DOHH2 (cell line): ENCODE measurements around the gene ABCG8.

ENCODE experiments used
- H3F3A ChIP-seq: fragments of 200-600 bp; sonication (generic), shearing (Covaris generic); 2 replicates; pipeline ENCODE4 v1.6.0; 2016; ENCODE audit warnings: antibody characterized with exemption, mild to moderate bottlenecking; ENCODE audit not compliant: control insufficient read depth, insufficient read depth
- H3K27ac ChIP-seq: fragments of 200-600 bp; sonication (generic); 2 replicates; pipeline ENCODE4 v1.5.1; 2014; ENCODE audit warnings: low read depth, mild to moderate bottlenecking, low read length, moderate library complexity
- H3K27me3 ChIP-seq: fragments of 200-600 bp; sonication (generic); 2 replicates; pipeline ENCODE4 v1.6.1; 2014; ENCODE audit warnings: mild to moderate bottlenecking, low read length, mixed read lengths; ENCODE audit not compliant: control insufficient read depth
- H3K36me3 ChIP-seq: fragments of 200-600 bp; sonication (generic); 2 replicates; pipeline ENCODE4 v1.6.1; 2014; ENCODE audit warnings: mild to moderate bottlenecking, low read length, moderate library complexity, mixed read lengths; ENCODE audit not compliant: control insufficient read depth
- H3K4me1 ChIP-seq: fragments of 200-600 bp; sonication (generic); 2 replicates; pipeline ENCODE4 v1.6.1; 2014; ENCODE audit warnings: mild to moderate bottlenecking, low read length, mixed read lengths; ENCODE audit not compliant: control insufficient read depth
- H3K4me2 ChIP-seq: fragments of 200-600 bp; sonication (generic); 2 replicates; pipeline ENCODE4 v1.6.0; 2014; ENCODE audit warnings: mild to moderate bottlenecking, low read length, moderate library complexity
- H3K4me3 ChIP-seq: fragments of 200-600 bp; sonication (generic); 2 replicates; pipeline ENCODE4 v1.5.1; 2014; ENCODE audit warnings: mild to moderate bottlenecking, low read length, mixed read lengths
- H3K79me2 ChIP-seq: fragments of 200-600 bp; sonication (generic); 2 replicates; pipeline ENCODE4 v1.6.1; 2014; ENCODE audit warnings: mild to moderate bottlenecking, low read length, mixed read lengths; ENCODE audit not compliant: control insufficient read depth
- H3K9me2 ChIP-seq: fragments of 200-600 bp; sonication (generic); replicated peaks from 2 replicates; pipeline ENCODE4 v1.6.1; 2014; ENCODE audit warnings: mild to moderate bottlenecking, low read length, mixed read lengths; ENCODE audit not compliant: control insufficient read depth
- H3K9me3 ChIP-seq: fragments of 200-600 bp; sonication (generic); 2 replicates; pipeline ENCODE4 v1.6.1; 2014; ENCODE audit warnings: antibody characterized with exemption, low read length, mixed read lengths; ENCODE audit not compliant: control insufficient read depth, insufficient read depth
- H4K20me1 ChIP-seq: fragments of 200-600 bp; sonication (generic); 2 replicates; pipeline ENCODE4 v1.6.0; 2014; ENCODE audit warnings: low read depth, mild to moderate bottlenecking, antibody characterized with exemption, low read length, moderate library complexity; ENCODE audit not compliant: control insufficient read depth, insufficient read depth
- CTCF ChIP-seq: fragments of 200-600 bp; sonication (generic); IDR thresholded peaks from one replicate; pipeline ENCODE4 v1.5.1; 2014; ENCODE audit warnings: antibody characterized with exemption, mild to moderate bottlenecking, low read depth, low read length; ENCODE audit not compliant: poor library complexity, severe bottlenecking
- EZH2phosphoT487 ChIP-seq: fragments of 200-600 bp; sonication (generic); IDR thresholded peaks from 2 replicates; pipeline ENCODE4 v1.6.1; 2017; ENCODE audit warnings: borderline replicate concordance, mild to moderate bottlenecking, antibody characterized with exemption, low read length, moderate library complexity, mixed read lengths

The ABCG8 gene

GRCh38 chr2:43823751-43824150 lies 15.0 kb upstream of the ABCG8 start:
- TF ChIP-seq CTCF (no peak), EZH2phosphoT487 (no peak)
- Histone ChIP-seq H3K27ac (no peak overlapping the region), H3K79me2 (no peaks in the 10 kb centered on the region), H3K4me3 (no peak overlapping the region), H4K20me1 (no peaks in the 10 kb centered on the region), H3K27me3 (no peaks in the 10 kb centered on the region; the same call in 1 of the 2 replicates), H3K4me1 (no peaks in the 10 kb centered on the region), H3K4me2 (no peak overlapping the region), H3F3A (no peaks in the 10 kb centered on the region), H3K9me3 (no peaks in the 10 kb centered on the region), H3K36me3 (no peaks in the 10 kb centered on the region), H3K9me2 (no peaks in the 10 kb centered on the region)

GRCh38 chr2:43824512-43824911 lies 14.3 kb upstream of the ABCG8 start:
- H4K20me1 ChIP-seq: no peaks in the 10 kb centered on the region
- H3F3A ChIP-seq: no peaks in the 10 kb centered on the region
- H3K27ac ChIP-seq: no peak overlapping the region
- no peaks in the 10 kb centered on the region for H3K9me3 ChIP-seq
- H3K4me2 ChIP-seq: no peak overlapping the region
- no peaks in the 10 kb centered on the region for H3K9me2 ChIP-seq
- H3K36me3 ChIP-seq: no peaks in the 10 kb centered on the region
- H3K27me3 ChIP-seq: no peaks in the 10 kb centered on the region; the same call in 1 of the 2 replicates
- no peak overlapping the region for H3K4me3 ChIP-seq
- no peaks in the 10 kb centered on the region for H3K4me1 ChIP-seq
- H3K79me2 ChIP-seq: no peaks in the 10 kb centered on the region
- TF ChIP-seq EZH2phosphoT487 (no peak), CTCF (no peak)

- no peaks in the 10 kb centered on the region for H3K4me1 ChIP-seq
- no peaks in the 10 kb centered on the region; the same call in 1 of the 2 replicates for H3K27me3 ChIP-seq
- no peaks in the 10 kb centered on the region for H3F3A ChIP-seq
- H3K4me3 ChIP-seq: no peak overlapping the region
- H3K9me3 ChIP-seq: no peaks in the 10 kb centered on the region
- H3K27ac ChIP-seq: no peak overlapping the region
- H3K79me2 ChIP-seq: no peaks in the 10 kb centered on the region
- H4K20me1 ChIP-seq: no peaks in the 10 kb centered on the region
- TF ChIP-seq CTCF (no peak), EZH2phosphoT487 (no peak)
- H3K9me2 ChIP-seq: no peaks in the 10 kb centered on the region
- H3K36me3 ChIP-seq: no peaks in the 10 kb centered on the region
- H3K4me2 ChIP-seq: no peak overlapping the region
Measured at GRCh38 chr2:43824951-43825493, 13.7 kb upstream of the ABCG8 start.

GRCh38 chr2:43825841-43826240 lies 12.9 kb upstream of the ABCG8 start:
- no peak overlapping the region for H3K27ac ChIP-seq

More at GRCh38 chr2:43825841-43826240, 12.9 kb upstream of the ABCG8 start:
- Histone ChIP-seq H3K36me3 (no peaks in the 10 kb centered on the region), H4K20me1 (no peaks in the 10 kb centered on the region), H3K27me3 (peaks cover 6% of the 10 kb centered on the region; the same call in 1 of the 2 replicates), H3K4me1 (no peaks in the 10 kb centered on the region), H3K4me2 (no peak overlapping the region), H3K9me2 (no peaks in the 10 kb centered on the region), H3K79me2 (no peaks in the 10 kb centered on the region), H3K9me3 (no peaks in the 10 kb centered on the region), H3F3A (no peaks in the 10 kb centered on the region), H3K4me3 (no peak overlapping the region)
- no peak for TF ChIP-seq CTCF
- TF ChIP-seq EZH2phosphoT487: no peak
